ENCODE data around the gene RPLP2. TPM values are rescaled to one million over a fixed set of nuclear protein-coding genes. Genes with fewer than 3 reads are reported as not detected.

The RPLP2 gene
- polyA plus RNA-seq, 1 experiment: 1,199 TPM

GRCh38 chr11:839280-839623, 29.5 kb downstream of the RPLP2 start:
- H3K36me3 ChIP-seq (ENCODE audit: control insufficient read depth, insufficient read depth, low read length): peaks cover 46% of the 10 kb centered on the region
- no peaks in the 10 kb centered on the region for H3K27me3 ChIP-seq (ENCODE audit: control insufficient read depth, insufficient read depth, low read length)
- ChIA-PET POLR2A (no interaction called here), CTCF (interaction anchor here (0.7 to 1.3 kb wide), 2 partner anchors 20 to 59 kb away, joined by 3 read pairs; no protein-coding TSS in a partner anchor)
- DNase-seq (ENCODE audit: low read depth): no peak
- TF ChIP-seq CTCF (IDR thresholded peaks at IDR 0.05; ENCODE audit: insufficient read depth, low read depth, low read length): no peak
- no peak overlapping the region for H3K4me3 ChIP-seq (ENCODE audit: low read depth, low read length)

- no peaks in the 10 kb centered on the region for H3K27me3 ChIP-seq (ENCODE audit: control insufficient read depth, insufficient read depth, low read length)
- CTCF ChIA-PET: interaction anchor here (0.6 to 1.8 kb wide), 5 partner anchors 10 to 58 kb away, joined by 3 to 8 read pairs (median 3); no protein-coding TSS in a partner anchor
- DNase-seq (ENCODE audit: low read depth): no peak
- peak; percentile 47 for TF ChIP-seq CTCF (IDR thresholded peaks at IDR 0.05; ENCODE audit: insufficient read depth, low read depth, low read length)
- POLR2A ChIA-PET: interaction anchor here (0.7 kb wide), 1 partner anchor 44 kb away, joined by 3 read pairs; no protein-coding TSS in a partner anchor
- 0 out of 2 replicates have a peak overlapping the region, but pooled peaks have one; percentile 3 for H3K4me3 ChIP-seq (ENCODE audit: low read depth, low read length)
- H3K36me3 ChIP-seq (ENCODE audit: control insufficient read depth, insufficient read depth, low read length): peaks cover 46% of the 10 kb centered on the region
Measured at GRCh38 chr11:839875-840617, 30.3 kb downstream of the RPLP2 start.

GRCh38 chr11:841981-842369, 32.2 kb downstream of the RPLP2 start:
- Histone ChIP-seq H3K27me3 (ENCODE audit: control insufficient read depth, insufficient read depth, low read length) (no peaks in the 10 kb centered on the region), H3K4me3 (ENCODE audit: low read depth, low read length) (peak overlapping the region; percentile 96), H3K36me3 (ENCODE audit: control insufficient read depth, insufficient read depth, low read length) (peaks cover 38% of the 10 kb centered on the region)
- DNase-seq (ENCODE audit: low read depth): no peak
- CTCF ChIA-PET: interaction anchor here (1.2 kb wide), 1 partner anchor 210 kb away, joined by 3 read pairs; no protein-coding TSS in a partner anchor
- no peak for TF ChIP-seq CTCF (IDR thresholded peaks at IDR 0.05; ENCODE audit: insufficient read depth, low read depth, low read length)
- POLR2A ChIA-PET: interaction anchor here (0.7 kb wide), 1 partner anchor 38 kb away, joined by 5 read pairs; no protein-coding TSS in a partner anchor

- peaks cover 33% of the 10 kb centered on the region for H3K36me3 ChIP-seq (ENCODE audit: control insufficient read depth, insufficient read depth, low read length)
- POLR2A ChIA-PET: interaction anchor here (0.6 to 2.0 kb wide), 3 partner anchors 9 to 26 kb away, joined by 3 to 32 read pairs (median 6); partner anchors contain the start of genes CD151 and PNPLA2
- H3K27me3 ChIP-seq (ENCODE audit: control insufficient read depth, insufficient read depth, low read length): no peaks in the 10 kb centered on the region
- H3K4me3 ChIP-seq (ENCODE audit: low read depth, low read length): peak within 1 kb of the TSS; percentile 96
- CTCF ChIA-PET: interaction anchor here (1.2 to 1.6 kb wide), 3 partner anchors 10 to 209 kb away, joined by 3 to 5 read pairs (median 4); partner anchors contain the start of gene CD151
- no peak for TF ChIP-seq CTCF (IDR thresholded peaks at IDR 0.05; ENCODE audit: insufficient read depth, low read depth, low read length)
- no peak for DNase-seq (ENCODE audit: low read depth)
Measured at GRCh38 chr11:842370-843002, 32.7 kb downstream of the RPLP2 start, which contains the start of the genes POLR2L and TSPAN4. Gene POLR2L, minus strand, starts transcription at chr11:842529. Its CDS starts 21 bp downstream, at chr11:842508. Gene TSPAN4, plus strand, starts transcription at chr11:842852. Its CDS starts 7,453 bp downstream, at chr11:850305.

All from BJ (cell line).